CD4-positive, alpha-beta T cell (primary cell): Measurements from ENCODE around the gene PAK3. TPM values are rescaled to one million over a fixed set of nuclear protein-coding genes. Genes with fewer than 3 reads are reported as not detected.

ENCODE experiments used
- ATAC-seq: fragments of 200-7000 bp; cut with Tn5 transposase; one replicate; pipeline ENCODE4 v1.10.0; 2022; ENCODE audit warnings: mild to moderate bottlenecking; ENCODE audit not compliant: poor library complexity
- CTCF ChIA-PET: fragments of 350-600 bp; sonication (Branson Sonifier 250); formaldehyde crosslinking; loops from one replicate; lab custom pipeline; 2021; ENCODE audit warnings: antibody characterized with exemption, inconsistent platforms; lab: Charles Lee
- POLR2A ChIA-PET: fragments of 350-600 bp; sonication (Branson Sonifier 250); formaldehyde crosslinking; loops from one replicate; lab custom pipeline; 2021; ENCODE audit warnings: antibody characterized with exemption, inconsistent platforms; lab: Charles Lee
- DNase-seq, 14 experiments: peaks; one replicate each; pipeline ENCODE4 v3.0.0-alpha.2; 2013 to 2020; ENCODE audit warnings: mixed read lengths in 2 of 14
- H3K27ac ChIP-seq, 2 donors: one replicate each; pipeline versions ENCODE4 v1.5.1 to v1.7.0; 2013; ENCODE audit warnings: low read length in 2 of 2, low read depth in 1 of 2, mild to moderate bottlenecking in 1 of 2
- H3K27me3 ChIP-seq, 2 experiments: 1 replicate in 1 of 2; 2 replicates in 1 of 2; pipeline versions ENCODE4 v1.6.1 to v1.7.0; 2013; ENCODE audit warnings: low read length in 2 of 2, control low read depth in 1 of 2, mild to moderate bottlenecking in 1 of 2, moderate library complexity in 1 of 2; ENCODE audit not compliant: insufficient read depth in 2 of 2, control insufficient read depth in 1 of 2
- H3K36me3 ChIP-seq: one replicate; pipeline ENCODE4 v1.6.1; 2013; ENCODE audit warnings: low read length, control low read depth; ENCODE audit not compliant: insufficient read depth
- H3K4me1 ChIP-seq: one replicate; pipeline ENCODE4 v1.6.1; 2013; ENCODE audit warnings: low read length, control low read depth; ENCODE audit not compliant: insufficient read depth
- H3K4me3 ChIP-seq: one replicate; pipeline ENCODE4 v1.5.1; 2013; ENCODE audit warnings: mild to moderate bottlenecking, low read length, moderate library complexity
- H3K9me3 ChIP-seq, 2 experiments: 1 replicate in 1 of 2; 2 replicates in 1 of 2; pipeline versions ENCODE4 v1.6.1 to v1.7.0; 2013; ENCODE audit warnings: low read length in 2 of 2, mild to moderate bottlenecking in 2 of 2, control low read depth in 1 of 2, moderate library complexity in 1 of 2; ENCODE audit not compliant: control insufficient read depth in 1 of 2, insufficient read depth in 1 of 2
- H3K27ac Mint-ChIP-seq: one replicate; pipeline ENCODE4 v1.8.0; 2020; ENCODE audit warnings: mixed read lengths
- H3K27me3 Mint-ChIP-seq: one replicate; pipeline ENCODE4 v1.8.0; 2021; ENCODE audit warnings: mixed read lengths
- H3K36me3 Mint-ChIP-seq: one replicate; pipeline ENCODE4 v1.8.0; 2021; ENCODE audit warnings: low read depth, mixed read lengths
- H3K4me1 Mint-ChIP-seq: one replicate; pipeline ENCODE4 v1.8.0; 2021; ENCODE audit warnings: low read depth, mixed read lengths
- H3K4me3 Mint-ChIP-seq: one replicate; pipeline ENCODE4 v1.8.0; 2020; ENCODE audit warnings: mild to moderate bottlenecking, mixed read lengths
- H3K9me3 Mint-ChIP-seq: one replicate; pipeline ENCODE4 v1.8.0; 2020; ENCODE audit warnings: mixed read lengths
- CTCF ChIP-seq: fragments of 200-600 bp; IDR thresholded peaks from one replicate; pipeline ENCODE4 v1.8.0; 2022; ENCODE audit warnings: antibody characterized with exemption, mild to moderate bottlenecking
- intact Hi-C, 2 experiments: fragments of 100-400 bp; cut with DNase I in 1 of 2; cut with micrococcal nuclease in 1 of 2; formaldehyde crosslinking; loops; one replicate each; pipeline versions ENCODE4 v1.15.1 to v1.9.0; 2023 to 2025; cut with DNase I, micrococcal nuclease
- total RNA-seq, 174 experiments: library from RNA in 2 of 174; stranded (reverse) in 2 of 174; gene quantifications; one replicate each; pipeline ENCODE4 v1.2.3 and lab custom pipeline; 2021 to 2026

Gene PAK3
- total RNA-seq, 2 experiments from 2014 or later: 1.5 to 1.9 TPM

- no peaks in the 10 kb centered on the region for H3K36me3 Mint-ChIP-seq
- no peak overlapping the region for H3K4me3 Mint-ChIP-seq
- ChIA-PET CTCF (interaction anchor here (0.7 kb wide), 2 partner anchors 87 to 723 kb away, joined by 3 read pairs; no protein-coding TSS in a partner anchor), POLR2A (no interaction called here)
- intact Hi-C loops: no loop called here
- TF ChIP-seq CTCF: no peak
- no peaks in the 10 kb centered on the region for H3K9me3 Mint-ChIP-seq
- H3K27ac Mint-ChIP-seq: no peak overlapping the region
- no peaks in the 10 kb centered on the region for H3K27me3 Mint-ChIP-seq
- H3K36me3 ChIP-seq: no peaks in the 10 kb centered on the region
- no peak for DNase-seq
- H3K4me1 Mint-ChIP-seq: no peaks in the 10 kb centered on the region
- ATAC-seq: no peak
- H3K4me3 ChIP-seq: no peak overlapping the region
- no peaks in the 10 kb centered on the region for H3K4me1 ChIP-seq
- no peaks in the 10 kb centered on the region for H3K9me3 ChIP-seq
- no peak overlapping the region for H3K27ac ChIP-seq
- no peaks in the 10 kb centered on the region for H3K27me3 ChIP-seq
These were observed 84.8 kb downstream of the PAK3 start for GRCh38 chrX:111180750-111181240.

- Mint-ChIP-seq H3K27me3 (no peaks in the 10 kb centered on the region), H3K4me3 (no peak overlapping the region), H3K9me3 (no peaks in the 10 kb centered on the region), H3K4me1 (no peaks in the 10 kb centered on the region), H3K36me3 (no peaks in the 10 kb centered on the region), H3K27ac (no peak overlapping the region)
- intact Hi-C loops: no loop called here
- Histone ChIP-seq H3K27me3 (no peaks in the 10 kb centered on the region), H3K27ac (no peak overlapping the region), H3K4me3 (no peak overlapping the region), H3K9me3 (no peaks in the 10 kb centered on the region), H3K36me3 (no peaks in the 10 kb centered on the region), H3K4me1 (no peaks in the 10 kb centered on the region)
- DNase-seq (no peak), ATAC-seq (no peak)
- no peak for TF ChIP-seq CTCF
- CTCF ChIA-PET: no interaction called here
- POLR2A ChIA-PET: no interaction called here
These were observed 86.0 kb downstream of the PAK3 start for GRCh38 chrX:111181951-111182350.

- no peak for ATAC-seq
- no peak for DNase-seq
- H3K9me3 Mint-ChIP-seq: no peaks in the 10 kb centered on the region
- Histone ChIP-seq H3K9me3 (no peaks in the 10 kb centered on the region), H3K27me3 (no peaks in the 10 kb centered on the region), H3K4me1 (no peaks in the 10 kb centered on the region), H3K4me3 (no peak overlapping the region), H3K36me3 (no peaks in the 10 kb centered on the region), H3K27ac (no peak overlapping the region)
- no peak for TF ChIP-seq CTCF
- H3K36me3 Mint-ChIP-seq: no peaks in the 10 kb centered on the region
- ChIA-PET POLR2A (no interaction called here), CTCF (interaction anchor here (0.8 kb wide), 1 partner anchor 11 kb away, joined by 3 read pairs; no protein-coding TSS in a partner anchor)
- intact Hi-C loops: no loop called here
- H3K27ac Mint-ChIP-seq: no peak overlapping the region
- H3K27me3 Mint-ChIP-seq: no peaks in the 10 kb centered on the region
- H3K4me1 Mint-ChIP-seq: no peaks in the 10 kb centered on the region
- no peak overlapping the region for H3K4me3 Mint-ChIP-seq
These were observed 87.0 kb downstream of the PAK3 start for GRCh38 chrX:111182997-111183396.
